Measurements from ENCODE around the gene NFATC3. TPM values are rescaled to one million over a fixed set of nuclear protein-coding genes. Genes with fewer than 3 reads are reported as not detected.
"Not testable (repeated sequence)": the region's sequence is repeated elsewhere in the genome, so short reads cannot be mapped to it uniquely, and the experiment has no call there.

The NFATC3 gene
- total RNA-seq, 2 donors from 2014 or later, result 51.1 to 56.7 TPM

GRCh38 chr16:68117884-68118283 lies 32.7 kb downstream of the NFATC3 start:
- Histone ChIP-seq H3K36me3 (no peaks in the 10 kb centered on the region), H3K27ac (no peak overlapping the region), H3K4me1 (ENCODE audit: control insufficient read depth in 1 of 2, low read depth in 2 of 2) (peaks cover 0 to 13% of the 10 kb centered on the region in 2 donors), H3K4me3 (no peak overlapping the region), H3K27me3 (replicated peaks; ENCODE audit: insufficient read depth) (no peaks in the 10 kb centered on the region), H3K9me3 (no peaks in the 10 kb centered on the region)
- no peak for TF ChIP-seq CTCF (IDR thresholded peaks at IDR 0.05)
- DNase-seq (ENCODE audit: low spot score), result no peak
- ATAC-seq (ENCODE audit: insufficient number of reproducible peaks, low FRiP score, low read depth), result no peak

GRCh38 chr16:68118954-68119353 lies 33.8 kb downstream of the NFATC3 start:
- H3K9me3 ChIP-seq; H3K4me3 ChIP-seq; H3K36me3 ChIP-seq; DNase-seq (ENCODE audit: low spot score); H3K27me3 ChIP-seq (replicated peaks; ENCODE audit: insufficient read depth); H3K27ac ChIP-seq; ATAC-seq (ENCODE audit: insufficient number of reproducible peaks, low FRiP score, low read depth): not testable (repeated sequence)
- peaks cover 0 to 13% of the 10 kb centered on the region in 2 donors for H3K4me1 ChIP-seq (ENCODE audit: control insufficient read depth in 1 of 2, low read depth in 2 of 2)

GRCh38 chr16:68120496-68120895 lies 35.3 kb downstream of the NFATC3 start:
- H3K4me1 ChIP-seq (ENCODE audit: control insufficient read depth in 1 of 2, low read depth in 2 of 2); DNase-seq (ENCODE audit: low spot score); ATAC-seq (ENCODE audit: insufficient number of reproducible peaks, low FRiP score, low read depth); H3K27ac ChIP-seq; H3K4me3 ChIP-seq; H3K36me3 ChIP-seq; H3K9me3 ChIP-seq; H3K27me3 ChIP-seq (replicated peaks; ENCODE audit: insufficient read depth): not testable (repeated sequence)

GRCh38 chr16:68126395-68126794 lies 41.2 kb downstream of the NFATC3 start:
- H3K4me1 ChIP-seq (ENCODE audit: control insufficient read depth in 1 of 2, low read depth in 2 of 2), result peaks cover 8 to 10% of the 10 kb centered on the region in 2 donors
- no peaks in the 10 kb centered on the region for H3K9me3 ChIP-seq
- TF ChIP-seq CTCF (IDR thresholded peaks at IDR 0.05), result no peak
- H3K27ac ChIP-seq, result no peak overlapping the region
- no peak for DNase-seq (ENCODE audit: low spot score)
- no peak overlapping the region for H3K4me3 ChIP-seq
- ATAC-seq (ENCODE audit: insufficient number of reproducible peaks, low FRiP score, low read depth), result no peak
- H3K27me3 ChIP-seq (replicated peaks; ENCODE audit: insufficient read depth), result no peaks in the 10 kb centered on the region
- H3K36me3 ChIP-seq, result no peaks in the 10 kb centered on the region

GRCh38 chr16:68128577-68129305 lies 43.6 kb downstream of the NFATC3 start:
- TF ChIP-seq CTCF (IDR thresholded peaks at IDR 0.05), result no peak
- H3K9me3 ChIP-seq, result no peaks in the 10 kb centered on the region
- H3K27me3 ChIP-seq (replicated peaks; ENCODE audit: insufficient read depth), result no peaks in the 10 kb centered on the region
- H3K27ac ChIP-seq, result no peak overlapping the region
- no peak overlapping the region for H3K4me3 ChIP-seq
- ATAC-seq (ENCODE audit: insufficient number of reproducible peaks, low FRiP score, low read depth), result no peak
- peaks cover 17 to 18% of the 10 kb centered on the region in 2 donors for H3K4me1 ChIP-seq (ENCODE audit: control insufficient read depth in 1 of 2, low read depth in 2 of 2)
- DNase-seq (ENCODE audit: low spot score), result no peak
- H3K36me3 ChIP-seq, result no peaks in the 10 kb centered on the region

GRCh38 chr16:68130520-68130919 lies 45.4 kb downstream of the NFATC3 start:
- Histone ChIP-seq H3K4me3 (no peak overlapping the region), H3K27ac (no peak overlapping the region), H3K27me3 (replicated peaks; ENCODE audit: insufficient read depth) (no peaks in the 10 kb centered on the region), H3K4me1 (ENCODE audit: control insufficient read depth in 1 of 2, low read depth in 2 of 2) (peaks cover 17 to 18% of the 10 kb centered on the region in 2 donors), H3K36me3 (no peaks in the 10 kb centered on the region), H3K9me3 (no peaks in the 10 kb centered on the region)
- DNase-seq (ENCODE audit: low spot score) (no peak), ATAC-seq (ENCODE audit: insufficient number of reproducible peaks, low FRiP score, low read depth) (no peak)
- no peak for TF ChIP-seq CTCF (IDR thresholded peaks at IDR 0.05)

Measured in thoracic aorta (tissue), 2 donors.